GM12878 (cell line): ENCODE data around the gene ORC4. TPM values are rescaled to one million over a fixed set of nuclear protein-coding genes. Genes with fewer than 3 reads are reported as not detected.

Experiments used
- ATAC-seq: fragments of 200-7000 bp; cut with Tn5 transposase; 3 replicates; pipeline ENCODE4 v1.9.1; 2020; ENCODE audit warnings: mild to moderate bottlenecking, moderate library complexity
- BruUV-seq: library from RNA; stranded (reverse); fragments of 400-500 nt; replicated peaks from 2 replicates; lab custom pipeline; 2021; lab: Mats Ljungman, UMichigan
- CTCF ChIA-PET: fragments of 300-600 bp; sonication (Branson Sonifier 250); formaldehyde crosslinking; extraction: SDS; loops from one replicate; lab custom pipeline; 2021; ENCODE audit warnings: inconsistent platforms; lab: Yijun Ruan, JAX
- POLR2A ChIA-PET: fragments of 350-600 bp; formaldehyde crosslinking; extraction: SDS; loops from one replicate; lab custom pipeline; 2021; ENCODE audit warnings: inconsistent platforms; lab: Charles Lee
- RAD21 ChIA-PET: fragments of 300-600 bp; sonication (Branson Sonifier 250); formaldehyde crosslinking; loops from one replicate; lab custom pipeline; 2023; ENCODE audit warnings: antibody characterized with exemption; ENCODE audit not compliant: unreplicated experiment; lab: Charles Lee
- SMC1A ChIA-PET: fragments of 300-600 bp; sonication (Branson Sonifier 250); formaldehyde crosslinking; loops from one replicate; lab custom pipeline; 2023; ENCODE audit not compliant: unreplicated experiment, uncharacterized antibody; lab: Charles Lee
- DNase-seq: peaks from one replicate; pipeline ENCODE4 v3.0.0-alpha.2; 2011; ENCODE audit warnings: low read depth, low spot score
- FAIRE-seq: peaks from 3 replicates; lab custom pipeline; 2011; peaks lifted over from hg19 to GRCh38; lab: Jason Lieb, UNC
- H2AFZ ChIP-seq: 2 replicates; pipeline ENCODE4 v1.6.0; 2011; ENCODE audit warnings: low read depth, low read length, control low read depth; ENCODE audit not compliant: control insufficient read depth
- H3K27ac ChIP-seq: 2 replicates; pipeline ENCODE4 v1.5.1; 2011; ENCODE audit warnings: control low read depth; ENCODE audit not compliant: control insufficient read depth, insufficient read depth
- H3K27me3 ChIP-seq, 2 experiments: replicated peaks in 1 of 2; 2 replicates each; pipeline versions ENCODE4 v1.6.0 to v1.6.1; 2011; ENCODE audit warnings: low read length in 1 of 2; ENCODE audit not compliant: control insufficient read depth in 2 of 2, insufficient read depth in 2 of 2
- H3K36me3 ChIP-seq, 2 experiments: 2 replicates each; pipeline ENCODE4 v1.5.1; 2011; ENCODE audit warnings: low read length in 1 of 2; ENCODE audit not compliant: control insufficient read depth in 2 of 2, insufficient read depth in 2 of 2
- H3K4me1 ChIP-seq: 2 replicates; pipeline ENCODE4 v1.6.1; 2011; ENCODE audit warnings: mild to moderate bottlenecking, low read length, moderate library complexity, mixed read lengths; ENCODE audit not compliant: control insufficient read depth, insufficient read depth
- H3K4me2 ChIP-seq: 2 replicates; pipeline ENCODE4 v1.6.0; 2011; ENCODE audit warnings: control low read depth; ENCODE audit not compliant: control insufficient read depth, insufficient read depth
- H3K4me3 ChIP-seq: fragments of 200-600 bp; sonication (generic); 2 replicates; pipeline ENCODE4 v1.5.1; 2016
- H3K79me2 ChIP-seq: 2 replicates; pipeline ENCODE4 v1.6.0; 2011; ENCODE audit warnings: low read length; ENCODE audit not compliant: control insufficient read depth, insufficient read depth
- H3K9ac ChIP-seq: 2 replicates; pipeline ENCODE4 v1.8.0; 2011; ENCODE audit warnings: low read length, control low read depth, mixed read lengths; ENCODE audit not compliant: control insufficient read depth, insufficient read depth
- H3K9me3 ChIP-seq: replicated peaks from 3 replicates; pipeline ENCODE4 v1.5.1; 2011; ENCODE audit warnings: mild to moderate bottlenecking, low read length; ENCODE audit not compliant: control insufficient read depth, insufficient read depth
- H4K20me1 ChIP-seq: 2 replicates; pipeline ENCODE4 v1.6.0; 2011; ENCODE audit not compliant: control insufficient read depth, insufficient read depth
- DPF2 ChIP-seq: fragments of 450-650 bp; IDR thresholded peaks from 2 replicates; pipeline ENCODE4 v1.6.1; 2017; ENCODE audit warnings: mild to moderate bottlenecking
- EED ChIP-seq: sonication (generic); IDR thresholded peaks from 2 replicates; pipeline ENCODE4 v1.6.1; 2016; ENCODE audit warnings: antibody characterized with exemption, low read depth
- EP300 ChIP-seq, 2 experiments: fragments of 150-350 bp in 1 of 2; IDR thresholded peaks; 2 replicates each; pipeline ENCODE4 v1.6.1; 2011 to 2012; ENCODE audit warnings: low read depth in 2 of 2, low read length in 2 of 2, borderline replicate concordance in 1 of 2, improper control_type of control experiment in 1 of 2, inconsistent platforms in 1 of 2; ENCODE audit not compliant: control insufficient read depth in 1 of 2
- GATAD2B ChIP-seq: fragments of 450-650 bp; conservative IDR thresholded peaks from 2 replicates; pipeline ENCODE4 v1.6.1; 2017; ENCODE audit warnings: low read depth, mild to moderate bottlenecking, moderate library complexity
- NFIC ChIP-seq: IDR thresholded peaks from 2 replicates; pipeline ENCODE4 v1.6.1; 2012; ENCODE audit warnings: low read depth, mild to moderate bottlenecking, inconsistent platforms, low read length, moderate library complexity
- RAD21 ChIP-seq: IDR thresholded peaks from 2 replicates; pipeline ENCODE4 v1.6.1; 2011; ENCODE audit warnings: mild to moderate bottlenecking, low read depth, low read length, moderate library complexity; ENCODE audit not compliant: insufficient read depth
- RELA ChIP-seq: fragments of 450-650 bp; IDR thresholded peaks from 2 replicates; pipeline ENCODE4 v1.8.0; 2014; ENCODE audit warnings: borderline replicate concordance; ENCODE audit not compliant: partially characterized antibody
- SREBF1 ChIP-seq: IDR thresholded peaks from 2 replicates; pipeline ENCODE4 v1.6.1; 2012; ENCODE audit warnings: mild to moderate bottlenecking, low read length
- SRF ChIP-seq, 2 experiments: IDR thresholded peaks; 2 replicates each; pipeline ENCODE4 v1.6.1; 2011; ENCODE audit warnings: low read depth in 2 of 2, low read length in 2 of 2, mild to moderate bottlenecking in 1 of 2, moderate library complexity in 1 of 2
- STAT3 ChIP-seq: IDR thresholded peaks from 2 replicates; pipeline ENCODE4 v1.6.1; 2011; ENCODE audit warnings: low read depth, low read length, improper control_type of control experiment
- SUPT20H ChIP-seq: IDR thresholded peaks from 2 replicates; pipeline ENCODE4 v1.6.1; 2011; ENCODE audit warnings: low read depth, mild to moderate bottlenecking, low read length, moderate library complexity, borderline replicate concordance; ENCODE audit not compliant: control insufficient read depth
- TAF1 ChIP-seq: IDR thresholded peaks from 2 replicates; pipeline ENCODE4 v1.6.1; 2011; ENCODE audit warnings: mild to moderate bottlenecking, low read depth, low read length, borderline replicate concordance
- TARDBP ChIP-seq: IDR thresholded peaks from 2 replicates; pipeline ENCODE4 v1.6.1; 2016; ENCODE audit warnings: borderline replicate concordance
- USF2 ChIP-seq: IDR thresholded peaks from 2 replicates; pipeline ENCODE4 v1.6.1; 2011; ENCODE audit warnings: low read depth, low read length, improper control_type of control experiment, borderline replicate concordance
- WRNIP1 ChIP-seq: IDR thresholded peaks from 2 replicates; pipeline ENCODE4 v1.6.1; 2011; ENCODE audit warnings: low read depth, low read length, improper control_type of control experiment, borderline replicate concordance
- ZNF24 ChIP-seq: fragments of 450-650 bp; IDR thresholded peaks from 2 replicates; pipeline ENCODE4 v1.6.1; 2017; ENCODE audit warnings: antibody characterized with exemption, mild to moderate bottlenecking
- WGBS: methylation state at CpG from one replicate; pipeline ENCODE4 v1.1.6; 2016; ENCODE audit warnings: low lambda C conversion rate; ENCODE audit not compliant: insufficient replicate concordance, insufficient coverage; ENCODE audit errors: missing lambda C conversion rate; 5-methylcytosine and 5-hydroxymethylcytosine counted together
- in situ Hi-C: fragments of 300-500 bp; cut with MboI; formaldehyde crosslinking; loops from 9 replicates; pipeline ENCODE4 v1.14.3; 2018; ENCODE audit warnings: mixed read lengths
- intact Hi-C: fragments of 100-400 bp; cut with micrococcal nuclease; formaldehyde crosslinking; loops from one replicate; pipeline ENCODE4 v1.14.2; 2022; ENCODE audit not compliant: unreplicated experiment
- polyA plus RNA-seq, 11 experiments: library from polyadenylated mRNA; depleted of rRNA in 4 of 11; unstranded in 6 of 11; stranded (reverse) in 5 of 11; fragments of >200 nt; fragmentation: Nextera tagmentation in 4 of 11; fragmentation: Illumina TruSeq in 1 of 11; extraction: Ambion mirVana in 4 of 11; extraction: Trizol in 1 of 11; gene quantifications; 1 replicate in 1 of 11; 2 replicates in 10 of 11; pipeline versions ENCODE4 v1.2.1 to v1.2.3, GENCODE V29; 2011 to 2016; ENCODE audit warnings: inconsistent platforms in 2 of 11, missing spikeins in 2 of 11, low read depth in 1 of 11
- total RNA-seq, 4 experiments: library from RNA; depleted of rRNA in 3 of 4; stranded (reverse); fragments of >200 nt in 3 of 4; fragmentation: Illumina TruSeq in 1 of 4; extraction: Trizol in 1 of 4; gene quantifications; 2 replicates each; pipeline versions ENCODE4 v1.2.1 to v1.2.3, GENCODE V29; 2013 to 2021
- TF ChIP-seq, protein P1 (sequence below): fragments of 450-650 bp; conservative IDR thresholded peaks from 2 replicates; pipeline ENCODE4 v1.6.1; 2017; ENCODE audit warnings: mild to moderate bottlenecking, moderate library complexity
- TF ChIP-seq, protein P2 (sequence below): IDR thresholded peaks from 2 replicates; pipeline ENCODE4 v1.6.1; 2011; ENCODE audit warnings: low read depth, mild to moderate bottlenecking, low read length, moderate library complexity, borderline replicate concordance; ENCODE audit errors: extremely low read depth

Gene ORC4
- total and polyA plus RNA-seq, 10 of the 15 experiments (the other 5 are each of a cell fraction or from before 2014, with no cell fraction given): 25.7 to 71.3 (median 52.1) TPM

- H3K79me2 ChIP-seq: no peaks in the 10 kb centered on the region
- RAD21 ChIA-PET: interaction anchor here (0.6 to 1.2 kb wide), 3 partner anchors 242 to 1051 kb away, joined by 3 read pairs; no protein-coding TSS in a partner anchor
- in situ Hi-C loops (loop anchor here (5.0 kb wide), 1 partner anchor 1057 kb away; no protein-coding TSS in a partner anchor), intact Hi-C loops (loop anchor here (5.0 to 10.0 kb wide), 2 partner anchors 267 to 710 kb away; partner anchors contain the start of gene EPC2)
- ATAC-seq (no peak), DNase-seq (no peak), FAIRE-seq (no peak)
- POLR2A ChIA-PET: no interaction called here
- no peak overlapping the region for H3K27ac ChIP-seq
- no peaks in the 10 kb centered on the region for H4K20me1 ChIP-seq
- CTCF ChIA-PET: interaction anchor here (1.1 to 3.9 kb wide), 6 partner anchors 17 to 574 kb away, joined by 3 to 52 read pairs (median 4); no protein-coding TSS in a partner anchor
- SMC1A ChIA-PET: interaction anchor here (0.6 to 4.9 kb wide), 5 partner anchors 13 to 712 kb away, joined by 3 to 48 read pairs (median 4); no protein-coding TSS in a partner anchor
- no peaks in the 10 kb centered on the region for H3K27me3 ChIP-seq
- H3K36me3 ChIP-seq: peaks cover 0 to 2% of the 10 kb centered on the region in 2 experiments; a peak in 1 of 4 replicates
- H3K9me3 ChIP-seq: no peaks in the 10 kb centered on the region
- no peaks in the 10 kb centered on the region for H3K4me1 ChIP-seq
- no TSS peak for BruUV-seq
- H3K9ac ChIP-seq: no peak overlapping the region
- H2AFZ ChIP-seq: no peak overlapping the region
- H3K4me2 ChIP-seq: no peak overlapping the region
- 100% methylated on average over 1 of the region's 1 CpG for WGBS
- no peak overlapping the region for H3K4me3 ChIP-seq
- TF ChIP-seq GATAD2B: no peak
- TF ChIP-seq, protein P1, sequence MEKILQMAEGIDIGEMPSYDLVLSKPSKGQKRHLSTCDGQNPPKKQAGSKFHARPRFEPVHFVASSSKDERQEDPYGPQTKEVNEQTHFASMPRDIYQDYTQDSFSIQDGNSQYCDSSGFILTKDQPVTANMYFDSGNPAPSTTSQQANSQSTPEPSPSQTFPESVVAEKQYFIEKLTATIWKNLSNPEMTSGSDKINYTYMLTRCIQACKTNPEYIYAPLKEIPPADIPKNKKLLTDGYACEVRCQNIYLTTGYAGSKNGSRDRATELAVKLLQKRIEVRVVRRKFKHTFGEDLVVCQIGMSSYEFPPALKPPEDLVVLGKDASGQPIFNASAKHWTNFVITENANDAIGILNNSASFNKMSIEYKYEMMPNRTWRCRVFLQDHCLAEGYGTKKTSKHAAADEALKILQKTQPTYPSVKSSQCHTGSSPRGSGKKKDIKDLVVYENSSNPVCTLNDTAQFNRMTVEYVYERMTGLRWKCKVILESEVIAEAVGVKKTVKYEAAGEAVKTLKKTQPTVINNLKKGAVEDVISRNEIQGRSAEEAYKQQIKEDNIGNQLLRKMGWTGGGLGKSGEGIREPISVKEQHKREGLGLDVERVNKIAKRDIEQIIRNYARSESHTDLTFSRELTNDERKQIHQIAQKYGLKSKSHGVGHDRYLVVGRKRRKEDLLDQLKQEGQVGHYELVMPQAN: no peak
- TF ChIP-seq RELA: no peak
- TF ChIP-seq SUPT20H: no peak
- TF ChIP-seq SRF (IDR thresholded peaks at IDR 0.05; ENCODE audit: low read depth in 2 of 2, low read length in 2 of 2): no peak
- TF ChIP-seq TARDBP: no peak
- TF ChIP-seq TAF1: no peak
- no peak for TF ChIP-seq DPF2
- no peak for TF ChIP-seq EED
- no peak for TF ChIP-seq ZNF24
- TF ChIP-seq WRNIP1: no peak
- TF ChIP-seq USF2: no peak
- no peak for TF ChIP-seq EP300 (IDR thresholded peaks at IDR 0.05; ENCODE audit: borderline replicate concordance in 1 of 2, control insufficient read depth in 1 of 2, low read depth in 2 of 2, low read length in 2 of 2)
- no peak for TF ChIP-seq SREBF1
- TF ChIP-seq, protein P2, sequence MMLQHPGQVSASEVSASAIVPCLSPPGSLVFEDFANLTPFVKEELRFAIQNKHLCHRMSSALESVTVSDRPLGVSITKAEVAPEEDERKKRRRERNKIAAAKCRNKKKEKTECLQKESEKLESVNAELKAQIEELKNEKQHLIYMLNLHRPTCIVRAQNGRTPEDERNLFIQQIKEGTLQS: no peak
- no peak for TF ChIP-seq RAD21
- TF ChIP-seq STAT3: no peak
- TF ChIP-seq NFIC: no peak
These were observed 85.5 kb downstream of the ORC4 start for GRCh38 chr2:147934881-147935620.
